H1 (cell line): ENCODE data around the gene NBAS. TPM values are rescaled to one million over a fixed set of nuclear protein-coding genes. Genes with fewer than 3 reads are reported as not detected.

Experiments used
- BACH1 ChIP-seq: IDR thresholded peaks from 2 replicates; pipeline ENCODE4 v1.6.1; 2012; ENCODE audit warnings: low read length, improper control_type of control experiment
- polyA plus RNA-seq, 7 experiments: library from polyadenylated mRNA; depleted of rRNA in 3 of 7; stranded (reverse) in 5 of 7; unstranded in 2 of 7; fragments of >200 nt in 5 of 7; fragments of 200-250 nt in 2 of 7; gene quantifications; 1 replicate in 5 of 7; 2 replicates in 1 of 7; 4 replicates in 1 of 7; pipeline versions ENCODE4 v1.2.1 to v1.2.3, GENCODE V29; 2011 to 2013; ENCODE audit warnings: missing spikeins in 2 of 7, mixed read lengths in 2 of 7
- total RNA-seq: library from RNA; stranded (reverse); fragmentation: NEBNext Ultra II Directional; extraction: Animal tissue kit (Norgen Biotek cat#: 25700); gene quantifications from 2 replicates; pipeline ENCODE4 v1.2.1, GENCODE V29; 2021

NBAS gene
- total and polyA plus RNA-seq, 2 of the 8 experiments (the other 6 are each of a cell fraction or from before 2014, with no cell fraction given) = 19.6 to 34.8 TPM

DNA sequence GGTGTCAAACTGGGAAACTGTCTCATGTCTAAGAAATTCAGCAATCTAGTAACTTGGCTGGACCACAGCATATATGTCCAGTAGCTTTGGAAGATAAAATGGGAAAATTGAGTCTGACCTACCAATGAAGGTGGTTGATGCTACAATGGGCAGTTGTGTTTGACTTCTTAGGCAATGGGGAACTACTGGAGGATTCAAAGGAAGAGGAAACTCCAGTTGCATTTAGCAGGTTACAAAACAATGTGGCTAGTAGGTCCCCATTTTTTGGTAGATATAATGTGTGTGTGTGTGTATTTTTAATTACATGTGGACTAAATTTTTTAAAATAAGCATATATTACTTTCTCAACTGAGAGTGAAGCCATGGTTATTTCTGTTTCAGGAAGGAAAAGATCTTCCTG is 427.7 kb downstream of the NBAS start (continued):
- TF ChIP-seq BACH1 = no peak
